ENCODE measurements around the gene BSG.
A peak's percentile ranks its signal among the peaks of the same experiment; 100 is the strongest.

BSG gene

GRCh38 chr19:629961-630714, 57.7 kb downstream of the BSG start:
- Histone ChIP-seq H2AFZ (no peak overlapping the region), H3K4me2 (ENCODE audit: low read length) (no peak overlapping the region), H3K79me2 (peaks cover 17% of the 10 kb centered on the region), H3K27ac (no peak overlapping the region), H3K4me1 (peaks cover 8% of the 10 kb centered on the region), H3K9me3 (ENCODE audit: control insufficient read depth, low read length) (no peaks in the 10 kb centered on the region), H3K4me3 (ENCODE audit: low read depth, low read length) (no peak overlapping the region), H3K27me3 (ENCODE audit: control insufficient read depth, insufficient read depth, low read length) (no peaks in the 10 kb centered on the region), H3K9ac (no peak overlapping the region), H3K36me3 (ENCODE audit: control insufficient read depth, insufficient read depth, low read length) (no peaks in the 10 kb centered on the region)
- no peak for TF ChIP-seq CTCF (IDR thresholded peaks at IDR 0.05)

- no peaks in the 10 kb centered on the region for H3K9me3 ChIP-seq (ENCODE audit: control insufficient read depth, low read length)
- no peak overlapping the region for H3K27ac ChIP-seq
- peak overlapping the region; percentile 91 for H2AFZ ChIP-seq
- peaks cover 17% of the 10 kb centered on the region for H3K79me2 ChIP-seq
- peak overlapping the region; percentile 87 for H3K4me3 ChIP-seq (ENCODE audit: low read depth, low read length)
- no peak overlapping the region for H3K9ac ChIP-seq
- H3K36me3 ChIP-seq (ENCODE audit: control insufficient read depth, insufficient read depth, low read length): no peaks in the 10 kb centered on the region
- H3K27me3 ChIP-seq (ENCODE audit: control insufficient read depth, insufficient read depth, low read length): no peaks in the 10 kb centered on the region
- H3K4me2 ChIP-seq (ENCODE audit: low read length): peak overlapping the region; percentile 84
- peaks cover 8% of the 10 kb centered on the region for H3K4me1 ChIP-seq
- TF ChIP-seq CTCF (IDR thresholded peaks at IDR 0.05): no peak
Observed at GRCh38 chr19:632579-633067, 60.2 kb downstream of the BSG start.

All from parathyroid adenoma (tissue), 2 donors.